Middle frontal gyrus (tissue), 1 donor: ENCODE results near the gene AIFM2.
"Not testable (repeated sequence)": the region's sequence is repeated elsewhere in the genome, so short reads cannot be mapped to it uniquely, and the experiment has no call there.

Experiments used
- DNase-seq: peaks from one replicate; pipeline ENCODE4 v3.0.0-alpha.2; 2015; ENCODE audit warnings: low spot score; ENCODE audit errors: extremely low spot score

AIFM2 gene

DNA sequence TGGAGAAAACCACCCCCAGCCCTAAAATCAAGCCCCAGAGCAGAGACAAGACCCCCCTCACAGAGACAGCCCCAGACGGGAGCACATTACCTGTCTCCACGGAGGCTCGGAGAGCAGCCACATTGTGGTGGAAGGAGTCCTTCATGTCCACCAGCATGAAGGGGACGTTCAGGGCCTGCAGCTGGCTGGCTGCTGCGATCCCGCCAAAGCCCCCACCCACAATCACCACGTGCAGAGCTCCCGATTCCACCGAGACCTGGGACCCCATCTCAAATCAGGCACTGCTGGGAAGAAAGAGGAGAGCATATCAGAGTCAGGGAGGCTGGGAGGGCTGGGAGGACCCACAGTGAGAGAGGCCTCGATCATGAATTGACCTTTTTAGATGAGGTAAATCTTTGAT is 8.8 kb downstream of the AIFM2 start:
- no peak for DNase-seq

GRCh38 chr10:70123166-70123565 is 9.5 kb downstream of the AIFM2 start:
- not testable (repeated sequence) for DNase-seq

GRCh38 chr10:70122742-70123141 is 9.9 kb downstream of the AIFM2 start:
- DNase-seq, result no peak

GRCh38 chr10:70121281-70121949 is 11.2 kb downstream of the AIFM2 start:
- no peak for DNase-seq

GRCh38 chr10:70120417-70120816 is 12.2 kb downstream of the AIFM2 start:
- DNase-seq, result no peak

DNA sequence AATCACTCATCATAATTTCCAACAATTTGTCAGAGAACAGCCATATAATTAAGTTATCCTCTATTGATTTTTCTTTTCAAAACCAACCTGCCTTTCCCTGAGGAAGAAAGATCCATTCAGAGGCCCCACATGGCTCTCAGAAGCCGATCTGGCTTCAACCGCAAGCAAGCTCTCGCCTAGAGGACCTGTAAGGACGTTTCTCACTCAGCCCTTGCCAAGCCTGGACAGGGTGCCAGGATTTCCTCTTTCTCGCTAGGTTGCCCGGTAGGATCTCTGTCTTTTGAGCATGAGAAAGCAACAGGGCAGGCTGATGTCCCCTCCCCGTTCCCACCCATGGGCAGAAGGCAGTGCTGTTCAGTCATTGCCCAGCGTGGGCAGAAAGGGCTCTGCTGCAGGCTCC is 13.0 kb downstream of the AIFM2 start:
- DNase-seq, result no peak

DNA sequence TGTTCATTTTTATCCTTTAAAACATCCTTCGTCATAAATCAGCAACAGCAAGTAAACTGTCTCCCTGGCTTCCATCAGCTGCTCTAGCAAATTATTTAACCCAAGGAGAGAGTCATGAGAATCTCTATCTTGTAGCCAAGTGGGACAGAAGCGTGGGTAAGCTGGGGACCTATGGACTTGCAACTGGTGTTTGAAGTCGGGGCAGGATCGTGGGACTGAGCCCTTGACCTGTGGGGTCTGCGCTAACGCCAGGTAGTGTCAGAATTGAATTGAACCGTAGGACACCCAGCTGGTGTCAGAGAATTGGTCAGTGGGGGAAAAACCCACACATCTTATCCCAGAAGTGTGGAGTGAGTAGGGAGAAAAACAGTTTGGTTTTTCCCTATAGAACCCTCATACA is 13.4 kb downstream of the AIFM2 start:
- no peak for DNase-seq

DNA sequence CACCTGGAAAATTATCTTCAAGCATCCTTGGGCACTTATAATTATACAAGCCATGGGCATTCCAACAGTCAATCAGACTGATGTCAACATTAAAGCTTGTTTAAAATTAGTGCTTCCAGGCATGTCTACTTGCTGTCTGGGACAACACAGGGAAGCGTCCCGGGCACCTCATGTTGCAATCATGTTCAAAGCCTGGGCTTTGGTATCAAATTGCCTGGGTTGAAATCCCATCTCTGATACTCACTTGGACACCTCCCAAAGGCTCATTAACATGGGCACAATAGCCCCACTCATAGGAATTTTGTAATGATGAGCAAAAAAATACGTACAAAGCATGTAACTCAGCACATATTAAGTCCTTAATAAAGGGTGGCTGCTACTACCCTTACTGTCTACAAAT is 14.4 kb downstream of the AIFM2 start:
- no peak for DNase-seq

DNA sequence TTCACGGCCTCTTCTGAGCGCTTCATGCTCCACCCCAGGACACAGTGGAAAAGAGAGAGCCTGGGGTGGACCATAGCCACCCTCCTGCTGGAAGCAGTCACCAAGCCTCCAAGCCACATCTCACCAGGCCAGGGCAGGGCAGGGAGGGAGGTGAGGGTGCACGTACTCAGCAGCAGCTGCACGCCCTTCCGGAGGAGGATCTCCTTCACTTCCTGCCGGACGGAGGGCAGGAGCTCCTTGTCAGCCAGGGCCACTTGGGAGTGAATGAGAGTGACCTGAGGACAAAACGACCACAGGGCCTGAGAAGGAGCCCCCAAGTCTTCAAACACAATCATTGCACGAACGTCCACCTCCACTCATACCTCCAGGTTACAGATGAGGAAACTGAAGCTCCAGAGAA is 15.0 kb downstream of the AIFM2 start:
- no peak for DNase-seq

DNA sequence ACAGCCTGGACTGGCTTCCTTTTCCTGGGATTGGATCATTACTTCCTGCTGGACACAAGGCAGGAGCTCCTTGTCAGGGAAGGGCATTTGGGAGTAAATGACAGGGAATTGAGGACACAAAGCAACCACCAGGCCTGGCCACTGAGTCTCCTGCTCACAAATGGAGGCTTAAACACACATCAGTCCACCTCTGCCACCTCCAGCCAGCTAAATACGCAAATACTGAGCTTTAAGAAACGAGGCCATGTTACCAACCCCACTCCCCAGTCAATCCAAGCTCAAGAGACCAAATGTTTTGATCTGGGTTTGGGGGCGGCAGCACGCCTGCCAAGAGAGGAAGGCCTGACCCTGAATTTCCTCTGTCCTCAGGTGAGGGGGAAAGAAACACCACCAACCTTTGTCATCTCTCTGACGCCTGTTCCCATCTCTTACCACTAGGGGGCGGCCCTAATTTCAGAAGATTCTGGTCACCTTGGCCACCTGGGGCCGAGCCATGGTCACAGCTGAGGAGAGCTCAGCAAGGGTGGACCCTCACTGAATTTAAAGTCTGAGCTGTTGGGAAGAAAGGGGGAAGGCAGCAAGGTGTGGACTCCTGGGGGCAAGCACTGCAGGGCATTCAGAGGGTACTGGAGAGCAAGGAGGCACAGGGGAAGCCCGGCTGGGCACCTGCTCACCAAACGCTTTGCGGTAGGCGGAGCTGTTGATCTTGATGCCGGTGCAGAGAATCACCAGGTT is 16.5 kb downstream of the AIFM2 start:
- DNase-seq, result no peak

- DNase-seq, result no peak
Observed at GRCh38 chr10:70114902-70115301, 17.7 kb downstream of the AIFM2 start.

GRCh38 chr10:70112071-70112470 is 20.6 kb downstream of the AIFM2 start:
- DNase-seq, result no peak

DNA sequence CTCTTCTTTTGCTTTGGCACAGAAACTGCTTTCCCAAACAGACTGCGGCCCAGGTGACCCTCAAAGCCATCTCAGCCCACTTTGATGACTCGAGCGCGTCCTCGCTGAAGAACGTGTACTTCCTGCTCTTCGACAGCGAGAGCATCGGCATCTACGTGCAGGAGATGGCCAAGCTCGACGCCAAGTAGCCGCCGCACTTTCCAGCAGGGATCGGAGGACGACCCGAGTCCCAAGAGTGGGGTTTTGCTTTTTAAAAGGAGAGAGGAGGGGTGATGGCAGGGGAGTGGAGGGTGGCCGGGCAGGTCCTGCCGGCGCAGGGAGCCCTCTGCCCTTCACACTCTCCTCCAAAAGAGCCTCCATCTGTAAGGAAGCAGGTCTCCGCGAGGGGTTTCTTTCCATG is 21.1 kb downstream of the AIFM2 start:
- DNase-seq, result no peak

DNA sequence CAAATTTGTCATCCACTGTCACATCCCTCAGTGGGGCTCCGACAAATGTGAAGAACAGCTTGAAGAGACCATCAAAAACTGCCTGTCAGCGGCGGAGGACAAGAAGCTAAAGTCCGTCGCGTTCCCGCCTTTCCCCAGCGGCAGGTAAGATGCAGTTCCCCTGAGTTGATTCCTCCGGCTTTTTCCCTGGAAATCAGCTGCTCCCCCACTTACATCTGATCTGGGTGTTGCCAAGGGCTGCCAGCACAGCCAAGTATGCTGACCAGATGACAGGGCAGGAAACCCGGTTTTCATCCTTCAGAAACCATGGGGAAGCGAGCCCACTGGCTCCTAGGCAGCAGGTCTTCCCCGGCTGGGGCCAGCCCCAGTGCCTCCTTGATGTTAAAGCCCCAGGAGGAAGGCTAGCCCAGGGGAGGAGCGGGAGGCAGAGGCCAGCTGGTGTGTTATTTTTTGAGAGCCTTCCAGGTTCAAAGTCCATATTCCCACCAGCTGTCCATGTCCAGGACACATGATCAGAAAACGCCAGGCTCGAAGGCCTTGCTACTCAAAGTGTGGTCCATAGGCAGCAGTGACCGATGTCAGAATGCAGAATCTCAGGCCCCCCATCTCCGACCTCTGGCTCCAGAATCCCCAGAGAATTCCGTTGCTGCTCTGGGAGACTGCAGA is 23.4 kb downstream of the AIFM2 start:
- no peak for DNase-seq

DNA sequence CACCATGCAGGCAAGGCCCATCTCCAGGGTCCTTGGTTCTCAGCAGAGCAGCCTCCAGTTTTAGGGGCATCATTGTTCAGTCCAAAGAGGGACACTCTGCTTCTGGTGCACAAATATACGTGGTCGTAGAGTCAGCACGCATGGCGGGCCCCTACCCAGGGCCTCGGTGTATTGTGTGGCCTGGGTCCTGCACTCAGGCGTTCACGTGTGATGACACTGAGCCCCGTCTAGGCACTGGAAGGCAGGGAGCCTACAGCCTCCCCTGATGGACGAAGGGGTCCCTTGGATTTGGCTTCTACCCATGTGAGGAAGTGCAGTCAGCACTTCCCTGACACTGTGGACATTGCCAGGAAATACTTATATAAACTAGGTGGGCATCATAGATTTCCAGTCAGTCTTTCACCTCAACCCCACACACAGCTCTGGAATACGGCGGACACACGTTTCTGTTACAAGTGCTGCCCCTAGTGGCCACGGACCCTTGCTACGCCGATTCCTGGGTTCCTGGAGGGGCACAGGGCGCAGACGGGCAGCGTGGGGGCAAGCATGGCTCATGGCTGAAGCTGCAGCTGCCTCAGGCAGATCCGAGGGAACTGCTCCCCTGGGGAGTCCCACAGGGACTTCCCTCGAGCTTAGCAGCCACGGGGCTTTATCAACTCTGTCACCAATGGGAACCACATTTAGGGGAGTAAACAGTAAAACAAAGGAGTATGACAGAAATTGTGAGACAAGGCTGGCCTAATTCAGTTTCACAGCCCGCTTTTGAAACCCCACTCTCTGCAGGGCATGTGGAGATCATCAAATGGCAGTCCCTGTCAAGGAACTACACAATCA is 25.4 kb downstream of the AIFM2 start:
- DNase-seq, result no peak

- DNase-seq, result no peak
Observed at GRCh38 chr10:70101668-70102067, 31.0 kb downstream of the AIFM2 start.

- DNase-seq, result not testable (repeated sequence)
Observed at GRCh38 chr10:70101068-70101562, 31.5 kb downstream of the AIFM2 start.

DNA sequence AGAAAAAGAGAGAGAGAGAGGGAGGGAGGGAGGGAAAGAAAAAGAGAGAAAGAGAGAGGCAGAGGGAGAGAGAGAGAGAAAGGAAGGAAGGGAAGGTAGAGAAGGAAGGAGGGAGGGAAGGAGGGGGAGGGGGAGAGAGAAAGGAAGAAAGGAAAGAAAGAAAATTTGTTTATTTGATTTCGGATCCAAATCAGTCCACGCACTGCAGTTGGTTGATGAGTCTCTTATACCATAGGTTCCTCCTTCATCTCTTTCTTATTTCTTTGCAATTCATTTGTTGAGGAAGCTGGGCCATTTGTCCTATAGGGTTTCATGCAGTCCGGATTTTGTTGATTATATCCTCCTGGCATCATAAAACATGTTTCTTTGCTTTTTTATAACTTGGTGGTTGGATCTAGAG is 34.4 kb downstream of the AIFM2 start:
- DNase-seq, result no peak

- DNase-seq, result no peak
Observed at GRCh38 chr10:70097459-70097858, 35.2 kb downstream of the AIFM2 start.

- DNase-seq, result no peak
Observed at GRCh38 chr10:70096705-70097420, 35.8 kb downstream of the AIFM2 start.
